ENCODE data around the gene CERS3.
A peak's percentile ranks its signal among the peaks of the same experiment; 100 is the strongest.

Gene CERS3

GRCh38 chr15:100570275-100570674 is 41.5 kb upstream of the CERS3 start:
- Mint-ChIP-seq H3K36me3 (ENCODE audit: low read depth) (peaks cover 44% of the 10 kb centered on the region), H3K4me1 (no peaks in the 10 kb centered on the region), H3K4me3 (no peak overlapping the region), H3K27me3 (ENCODE audit: low read depth, poor library complexity) (no peaks in the 10 kb centered on the region), H3K9me3 (no peaks in the 10 kb centered on the region), H3K27ac (no peak overlapping the region)
- TF ChIP-seq, protein P1, sequence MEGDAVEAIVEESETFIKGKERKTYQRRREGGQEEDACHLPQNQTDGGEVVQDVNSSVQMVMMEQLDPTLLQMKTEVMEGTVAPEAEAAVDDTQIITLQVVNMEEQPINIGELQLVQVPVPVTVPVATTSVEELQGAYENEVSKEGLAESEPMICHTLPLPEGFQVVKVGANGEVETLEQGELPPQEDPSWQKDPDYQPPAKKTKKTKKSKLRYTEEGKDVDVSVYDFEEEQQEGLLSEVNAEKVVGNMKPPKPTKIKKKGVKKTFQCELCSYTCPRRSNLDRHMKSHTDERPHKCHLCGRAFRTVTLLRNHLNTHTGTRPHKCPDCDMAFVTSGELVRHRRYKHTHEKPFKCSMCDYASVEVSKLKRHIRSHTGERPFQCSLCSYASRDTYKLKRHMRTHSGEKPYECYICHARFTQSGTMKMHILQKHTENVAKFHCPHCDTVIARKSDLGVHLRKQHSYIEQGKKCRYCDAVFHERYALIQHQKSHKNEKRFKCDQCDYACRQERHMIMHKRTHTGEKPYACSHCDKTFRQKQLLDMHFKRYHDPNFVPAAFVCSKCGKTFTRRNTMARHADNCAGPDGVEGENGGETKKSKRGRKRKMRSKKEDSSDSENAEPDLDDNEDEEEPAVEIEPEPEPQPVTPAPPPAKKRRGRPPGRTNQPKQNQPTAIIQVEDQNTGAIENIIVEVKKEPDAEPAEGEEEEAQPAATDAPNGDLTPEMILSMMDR (IDR thresholded peaks at IDR 0.05): no peak
- DNase-seq: no peak

DNA sequence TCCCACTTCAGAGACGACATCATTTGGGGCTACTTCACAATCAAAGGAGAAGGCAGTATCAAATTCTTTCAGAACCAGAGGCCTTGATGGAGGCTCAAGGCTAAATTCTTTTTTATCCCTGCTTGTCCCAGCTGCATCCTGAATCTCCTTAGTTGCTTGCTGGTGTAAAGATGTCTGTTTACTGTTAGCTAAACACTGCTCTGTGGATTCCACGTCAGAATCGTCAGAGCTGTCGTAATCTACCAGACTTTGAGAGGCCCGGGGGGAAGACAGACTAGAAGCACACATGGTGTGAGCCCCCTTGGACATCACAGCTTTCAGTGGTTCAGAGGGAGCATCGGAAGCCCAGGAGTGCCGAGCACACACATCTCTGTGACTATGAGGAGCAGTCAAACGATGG is 40.6 kb upstream of the CERS3 start:
- no peaks in the 10 kb centered on the region for H3K9me3 Mint-ChIP-seq
- no peak for DNase-seq
- H3K4me3 Mint-ChIP-seq: no peak overlapping the region
- peaks cover 35% of the 10 kb centered on the region for H3K36me3 Mint-ChIP-seq (ENCODE audit: low read depth)
- TF ChIP-seq, protein P1 (IDR thresholded peaks at IDR 0.05): no peak
- H3K27me3 Mint-ChIP-seq (ENCODE audit: low read depth, poor library complexity): no peaks in the 10 kb centered on the region
- H3K4me1 Mint-ChIP-seq: no peaks in the 10 kb centered on the region
- H3K27ac Mint-ChIP-seq: peak overlapping the region; percentile 33

DNA sequence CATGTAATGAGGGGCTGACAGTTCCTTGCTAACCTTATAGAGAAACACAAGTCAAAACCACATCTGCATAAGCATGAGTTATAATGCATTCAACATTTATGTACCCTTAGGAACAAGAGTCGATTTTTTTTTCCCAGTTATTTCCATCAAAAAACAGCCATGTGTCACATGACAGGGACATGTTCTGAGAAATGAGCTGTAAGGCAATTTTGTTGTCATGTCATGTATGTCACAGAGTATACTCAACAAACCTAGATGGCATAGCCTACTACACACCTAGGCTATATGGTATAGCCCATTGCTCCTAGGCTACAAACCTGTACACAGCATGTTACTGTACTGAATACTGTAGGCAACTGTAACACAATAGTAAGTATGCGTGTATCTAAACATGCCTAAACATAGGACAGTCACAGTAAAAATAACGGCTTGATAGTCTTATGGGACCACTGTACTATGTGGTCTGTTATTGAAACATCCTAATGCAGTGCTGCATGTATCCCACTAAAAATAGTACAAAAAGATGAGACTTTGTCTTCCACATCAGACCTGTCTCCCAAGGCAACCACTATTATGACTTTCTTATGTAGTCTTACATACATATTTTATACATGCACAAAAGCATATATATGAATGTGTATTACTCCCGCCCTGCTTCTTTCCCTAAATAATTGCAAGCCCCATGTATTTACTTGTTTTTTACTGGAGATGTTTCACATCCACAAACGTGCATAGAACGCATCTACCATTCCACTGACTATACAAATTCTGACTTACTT is 38.3 kb upstream of the CERS3 start:
- Mint-ChIP-seq H3K9me3 (no peaks in the 10 kb centered on the region), H3K36me3 (ENCODE audit: low read depth) (peaks cover 28% of the 10 kb centered on the region), H3K4me3 (no peak overlapping the region), H3K27me3 (ENCODE audit: low read depth, poor library complexity) (peaks cover 5% of the 10 kb centered on the region), H3K27ac (no peak overlapping the region), H3K4me1 (no peaks in the 10 kb centered on the region)
- TF ChIP-seq, protein P1 (IDR thresholded peaks at IDR 0.05): no peak
- DNase-seq: no peak

- Mint-ChIP-seq H3K36me3 (ENCODE audit: low read depth) (peaks cover 15% of the 10 kb centered on the region), H3K27me3 (ENCODE audit: low read depth, poor library complexity) (peaks cover 5% of the 10 kb centered on the region), H3K4me1 (no peaks in the 10 kb centered on the region), H3K4me3 (no peak overlapping the region), H3K9me3 (no peaks in the 10 kb centered on the region), H3K27ac (no peak overlapping the region)
- TF ChIP-seq, protein P1 (IDR thresholded peaks at IDR 0.05): no peak
- DNase-seq: no peak
These were observed 36.8 kb upstream of the CERS3 start for GRCh38 chr15:100565591-100565990.

GRCh38 chr15:100560323-100560722 is 31.6 kb upstream of the CERS3 start:
- Mint-ChIP-seq H3K27me3 (ENCODE audit: low read depth, poor library complexity) (peaks cover 5% of the 10 kb centered on the region), H3K9me3 (peaks cover 26% of the 10 kb centered on the region), H3K36me3 (ENCODE audit: low read depth) (peaks cover 17% of the 10 kb centered on the region), H3K4me3 (no peak overlapping the region), H3K27ac (no peak overlapping the region), H3K4me1 (no peaks in the 10 kb centered on the region)
- DNase-seq: no peak
- TF ChIP-seq, protein P1 (IDR thresholded peaks at IDR 0.05): no peak

DNA sequence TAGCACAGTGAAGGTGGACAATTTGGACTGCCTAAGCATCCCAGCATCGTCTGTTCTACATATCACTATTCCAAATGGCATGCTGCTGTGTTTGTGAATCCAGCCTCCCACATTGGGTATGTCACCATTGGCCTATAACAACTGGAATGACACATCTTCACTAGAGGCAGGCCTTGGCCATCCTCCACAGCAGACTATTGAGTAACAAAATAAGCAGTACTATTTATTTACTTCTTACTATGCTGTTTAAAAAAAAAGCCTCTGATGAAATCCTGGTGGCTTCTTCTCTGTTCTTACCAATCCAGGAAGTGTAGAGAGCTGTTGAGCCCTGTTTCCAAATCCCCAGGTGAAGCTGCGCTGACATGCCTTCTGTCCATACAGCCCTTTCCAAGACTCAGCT is 30.6 kb upstream of the CERS3 start:
- DNase-seq: no peak
- Mint-ChIP-seq H3K27ac (no peak overlapping the region), H3K36me3 (ENCODE audit: low read depth) (peaks cover 25% of the 10 kb centered on the region), H3K4me1 (no peaks in the 10 kb centered on the region), H3K27me3 (ENCODE audit: low read depth, poor library complexity) (peaks cover 8% of the 10 kb centered on the region), H3K9me3 (peaks cover 36% of the 10 kb centered on the region), H3K4me3 (no peak overlapping the region)
- TF ChIP-seq, protein P1 (IDR thresholded peaks at IDR 0.05): no peak
